GM19324 (cell line): ENCODE results near the gene P2RY2.

Experiments used
- ATAC-seq: cut with Tn5 transposase; IDR thresholded peaks from one replicate; pipeline ENCODE4 v1.9.1; 2021; ENCODE audit warnings: mild to moderate bottlenecking, moderate library complexity; ENCODE audit not compliant: unreplicated experiment, low FRiP score

P2RY2 gene

DNA sequence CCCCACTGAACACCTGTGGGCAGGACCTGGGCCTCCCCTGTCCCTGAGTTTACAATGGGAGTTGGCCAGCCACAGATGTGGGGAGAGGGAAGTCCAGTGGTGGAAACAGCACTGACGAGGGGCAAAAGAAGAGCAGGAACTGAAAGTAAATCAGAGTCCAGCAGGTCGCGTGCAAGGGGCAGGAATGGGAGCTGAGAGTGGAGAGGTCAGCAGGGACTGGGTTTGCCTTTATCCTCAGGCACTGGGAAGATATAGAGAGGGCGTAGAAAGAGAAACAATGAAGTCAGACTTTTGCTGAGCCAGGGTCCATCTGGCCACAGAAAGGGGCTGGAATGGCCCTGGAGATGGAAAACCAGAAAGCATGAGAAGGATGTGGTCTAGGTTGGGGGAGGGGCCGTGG is 62.5 kb downstream of the P2RY2 start:
- ATAC-seq = no peak

DNA sequence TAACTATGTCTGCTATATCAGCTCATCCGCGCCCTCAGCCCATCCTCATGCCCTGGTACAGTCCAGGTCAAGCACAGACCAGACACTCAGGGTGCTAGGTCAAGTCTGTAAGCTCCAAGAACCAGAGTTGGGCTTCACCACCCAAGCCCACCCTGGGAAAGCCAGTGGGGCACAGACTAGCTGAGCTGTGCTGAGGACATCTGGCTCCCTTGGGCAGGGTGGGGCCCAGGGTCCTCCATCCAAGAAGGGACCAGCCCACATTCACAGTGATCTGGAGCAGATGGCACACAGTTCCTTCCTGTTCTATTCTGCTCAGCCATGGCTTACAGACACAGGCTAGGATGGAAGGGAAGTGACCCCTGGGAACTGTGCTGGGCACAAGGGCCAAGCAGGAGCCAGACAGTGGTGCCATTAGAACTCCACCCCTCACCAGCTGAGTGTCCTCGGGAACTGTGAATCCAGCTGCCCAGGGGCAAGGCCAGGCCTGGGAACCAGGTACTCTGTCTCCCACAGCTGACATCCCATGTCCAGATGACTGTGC is 63.2 kb downstream of the P2RY2 start:
- ATAC-seq = no peak

DNA sequence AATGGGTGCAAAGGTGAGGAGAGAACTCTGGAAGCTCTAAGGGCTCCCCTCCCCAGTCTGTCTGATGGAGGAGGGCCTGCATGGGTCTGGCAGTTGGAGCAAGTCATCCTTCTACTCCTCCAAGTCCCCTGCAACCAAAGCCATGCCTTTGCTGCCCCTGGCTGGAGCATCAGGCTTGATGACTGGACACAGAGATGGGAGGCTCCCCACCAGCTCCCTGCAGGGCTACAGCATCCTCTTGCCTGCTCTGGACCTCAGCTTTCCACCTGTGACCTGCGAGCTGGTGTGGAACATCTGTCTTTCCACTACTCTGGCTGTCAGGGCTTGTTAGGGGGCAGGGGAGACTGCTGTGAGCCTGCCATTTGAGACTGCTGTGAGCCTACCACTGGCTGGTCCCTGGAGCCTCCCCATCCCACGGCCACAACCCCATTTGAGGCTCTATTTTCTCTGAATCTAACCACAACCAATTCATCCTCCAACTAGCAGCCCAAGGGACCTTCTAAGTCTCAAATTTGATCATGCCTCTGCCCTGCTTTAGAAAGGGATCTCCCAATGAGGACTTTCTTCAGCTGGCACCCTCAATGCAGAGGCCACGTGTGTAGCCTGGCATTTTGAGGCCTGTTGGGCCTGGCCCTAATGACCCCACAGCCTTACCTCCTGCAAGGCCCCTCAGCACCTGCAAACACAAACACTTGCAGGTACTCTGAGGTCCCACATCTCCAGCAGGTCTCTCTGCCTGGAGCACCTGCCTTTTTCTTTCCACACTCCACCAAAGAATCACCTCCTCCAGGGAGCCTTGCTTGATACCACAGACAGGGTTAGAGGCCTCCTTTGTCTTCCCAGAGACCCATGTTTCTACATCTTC is 63.9 kb downstream of the P2RY2 start:
- ATAC-seq = no peak

DNA sequence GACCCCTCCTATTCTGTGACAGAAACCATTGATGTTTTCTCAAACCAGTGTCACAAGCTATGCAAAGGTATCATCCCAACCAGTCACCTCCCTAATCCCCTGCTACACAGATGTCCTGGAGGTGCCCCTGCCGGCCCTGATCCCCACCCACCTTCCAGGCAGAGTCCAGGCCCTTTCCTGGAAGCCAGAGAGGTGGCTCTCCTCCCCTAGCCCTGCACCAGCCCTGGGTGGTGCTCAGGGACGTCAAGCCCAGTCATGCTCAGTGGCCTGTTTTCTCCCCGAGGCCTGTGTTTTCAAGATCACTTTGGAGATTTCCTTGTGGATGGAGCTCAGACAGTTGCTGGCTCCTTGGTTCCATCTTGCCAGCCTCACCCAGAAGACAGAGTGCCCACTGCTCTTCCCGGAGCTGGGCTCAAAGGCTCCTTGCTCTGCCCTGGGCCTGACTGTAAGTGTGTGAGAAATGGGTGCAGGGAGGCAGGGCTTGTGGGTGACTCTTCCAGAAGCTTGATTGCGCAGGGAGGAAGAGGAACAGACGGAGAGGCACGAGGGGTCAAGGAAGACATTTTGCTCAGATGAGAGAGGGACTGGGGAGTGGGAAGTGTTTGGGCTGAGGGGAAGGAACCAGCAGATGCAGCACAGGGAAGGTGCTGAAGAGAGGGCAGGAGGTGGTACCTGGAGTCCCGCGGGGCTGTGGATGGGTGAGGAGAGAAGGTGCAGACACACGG is 65.4 kb downstream of the P2RY2 start:
- no peak for ATAC-seq

DNA sequence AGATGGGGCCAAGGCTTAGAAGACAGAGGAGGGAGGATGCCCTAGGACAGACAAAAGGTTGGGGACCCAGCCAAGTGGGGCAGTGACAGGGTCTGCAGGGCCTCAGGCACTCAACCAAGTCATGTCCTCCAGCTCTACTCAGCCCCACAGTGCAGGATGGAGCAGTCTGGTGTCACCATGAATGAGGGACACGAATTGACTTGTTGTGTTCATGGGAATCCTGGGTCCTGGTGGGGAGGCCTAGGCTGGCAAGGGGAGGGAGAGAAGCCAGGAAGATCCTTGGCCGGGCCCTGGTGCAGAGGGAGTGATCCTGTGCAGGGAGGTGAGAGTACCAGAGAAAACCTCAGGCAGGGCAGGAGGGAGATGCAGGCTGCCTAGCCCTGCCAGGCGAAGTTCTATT is 66.0 kb downstream of the P2RY2 start:
- no peak for ATAC-seq

DNA sequence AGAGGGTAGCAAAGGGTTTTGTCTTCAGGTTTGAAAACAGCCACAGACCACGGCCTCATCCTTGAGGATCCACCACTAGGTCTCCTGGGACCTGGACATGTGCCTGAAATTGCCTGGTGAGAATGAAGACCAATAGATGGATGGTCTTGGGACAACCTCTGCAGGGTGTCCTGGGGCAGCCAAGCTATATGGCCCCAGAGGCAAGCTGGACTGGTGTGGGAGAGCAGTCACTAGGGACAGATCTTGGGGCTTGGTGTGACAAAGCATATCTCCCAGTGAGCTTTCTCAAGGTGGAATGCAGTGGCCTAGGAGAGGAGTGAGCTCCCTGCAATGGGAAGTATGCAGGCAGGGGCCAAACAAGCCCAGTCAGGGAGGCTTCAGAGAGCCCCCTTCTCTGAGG is 67.6 kb downstream of the P2RY2 start:
- no peak for ATAC-seq
